Measurements from ENCODE around the gene TMEM131.
A peak's percentile ranks its signal among the peaks of the same experiment; 100 is the strongest.
"Not testable (repeated sequence)": the region's sequence is repeated elsewhere in the genome, so short reads cannot be mapped to it uniquely, and the experiment has no call there.

TMEM131 gene

GRCh38 chr2:97723156-97724072, 272.3 kb downstream of the TMEM131 start:
- no peak for DNase-seq

- DNase-seq, result no peak
Observed at GRCh38 chr2:97722227-97722626, 273.5 kb downstream of the TMEM131 start.

GRCh38 chr2:97720746-97721145, 275.0 kb downstream of the TMEM131 start:
- DNase-seq, result no peak

DNA sequence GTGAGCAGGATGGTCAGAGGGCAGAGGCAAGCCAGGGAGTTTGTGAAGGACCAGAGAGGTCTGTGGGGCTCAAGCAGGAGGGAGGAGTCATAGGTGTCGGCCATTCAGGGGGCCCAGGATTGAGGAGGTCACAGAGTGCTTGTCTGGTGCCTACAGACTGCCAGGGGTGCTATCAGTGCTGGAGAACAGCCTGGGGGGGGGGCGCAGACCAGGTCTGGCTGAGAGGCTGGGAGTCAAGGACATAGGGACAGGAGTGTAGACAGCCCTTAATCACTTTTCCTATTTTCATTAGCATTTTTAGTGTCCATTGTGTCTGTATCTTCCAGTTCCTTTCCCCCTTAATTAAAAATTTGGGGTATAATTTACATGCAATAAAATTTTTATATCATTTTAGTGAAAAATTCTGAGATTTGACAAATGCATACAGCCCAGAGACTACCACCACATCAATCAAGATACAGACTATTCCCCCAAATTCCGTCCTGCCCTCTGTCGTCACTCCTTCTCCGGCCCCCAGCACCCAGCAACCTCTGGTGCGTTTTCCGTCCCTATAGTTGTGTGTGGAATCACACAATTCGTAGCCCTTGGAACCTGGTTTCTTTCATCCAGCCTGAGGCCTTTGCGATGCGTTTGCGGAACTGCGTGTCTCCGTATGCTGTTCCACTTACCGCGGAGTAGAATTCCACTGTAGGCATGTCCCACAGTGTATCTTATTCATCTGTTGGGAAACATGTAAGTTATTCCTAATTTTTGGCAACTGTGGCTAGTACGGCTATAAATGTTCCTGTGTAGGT, 276.2 kb downstream of the TMEM131 start:
- DNase-seq, result no peak

- DNase-seq, result no peak
Observed at GRCh38 chr2:97718942-97719341, 276.8 kb downstream of the TMEM131 start.

- DNase-seq, result no peak
Observed at GRCh38 chr2:97718051-97718882, 277.5 kb downstream of the TMEM131 start.

GRCh38 chr2:97717613-97717995, 278.1 kb downstream of the TMEM131 start:
- DNase-seq, result no peak

DNA sequence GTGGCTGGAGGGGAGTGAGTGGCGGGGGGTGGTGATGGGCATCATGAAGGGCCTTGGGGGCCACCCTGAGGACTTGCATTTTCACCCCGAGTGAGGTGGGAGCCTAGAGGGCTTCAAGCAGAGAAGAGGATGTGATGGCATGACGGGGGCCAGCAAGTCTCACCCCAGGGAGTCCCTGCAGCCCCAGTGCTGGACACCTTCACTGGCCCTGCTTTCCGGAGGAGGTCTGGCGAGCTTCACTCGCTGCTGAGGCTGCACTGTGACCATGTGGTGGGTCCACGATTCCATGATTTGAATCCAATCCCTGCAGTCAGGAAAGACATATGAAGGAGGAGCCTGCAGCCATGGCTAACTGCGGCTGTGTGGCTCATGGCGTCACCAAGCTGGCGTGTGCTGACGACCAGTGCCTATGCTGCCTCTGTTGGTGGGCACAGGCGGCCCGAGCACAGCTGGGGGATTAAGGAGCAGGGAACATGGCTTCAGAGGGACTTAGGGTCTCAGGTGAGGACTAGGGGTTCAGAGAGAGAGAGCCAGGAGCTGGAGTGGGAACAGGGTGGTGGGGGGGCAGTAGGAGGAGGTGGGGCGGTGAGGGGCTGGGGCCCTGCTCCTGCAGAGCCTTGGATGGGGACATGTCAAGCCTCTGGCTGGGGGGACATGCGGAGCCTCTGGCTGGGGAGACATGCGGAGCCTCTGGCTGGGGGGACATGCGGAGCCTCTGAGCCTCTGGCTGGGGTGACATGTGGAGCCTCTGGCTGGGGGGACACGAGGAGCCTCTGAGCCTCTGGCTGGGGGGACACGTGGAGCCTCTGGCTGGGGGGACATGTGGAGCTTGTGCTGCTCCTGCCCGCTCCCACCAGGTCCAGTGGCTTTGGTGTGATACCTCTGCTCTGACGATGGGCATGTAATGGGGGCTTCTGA, 278.8 kb downstream of the TMEM131 start:
- DNase-seq, result no peak

GRCh38 chr2:97715951-97716694, 279.6 kb downstream of the TMEM131 start:
- no peak for DNase-seq

DNA sequence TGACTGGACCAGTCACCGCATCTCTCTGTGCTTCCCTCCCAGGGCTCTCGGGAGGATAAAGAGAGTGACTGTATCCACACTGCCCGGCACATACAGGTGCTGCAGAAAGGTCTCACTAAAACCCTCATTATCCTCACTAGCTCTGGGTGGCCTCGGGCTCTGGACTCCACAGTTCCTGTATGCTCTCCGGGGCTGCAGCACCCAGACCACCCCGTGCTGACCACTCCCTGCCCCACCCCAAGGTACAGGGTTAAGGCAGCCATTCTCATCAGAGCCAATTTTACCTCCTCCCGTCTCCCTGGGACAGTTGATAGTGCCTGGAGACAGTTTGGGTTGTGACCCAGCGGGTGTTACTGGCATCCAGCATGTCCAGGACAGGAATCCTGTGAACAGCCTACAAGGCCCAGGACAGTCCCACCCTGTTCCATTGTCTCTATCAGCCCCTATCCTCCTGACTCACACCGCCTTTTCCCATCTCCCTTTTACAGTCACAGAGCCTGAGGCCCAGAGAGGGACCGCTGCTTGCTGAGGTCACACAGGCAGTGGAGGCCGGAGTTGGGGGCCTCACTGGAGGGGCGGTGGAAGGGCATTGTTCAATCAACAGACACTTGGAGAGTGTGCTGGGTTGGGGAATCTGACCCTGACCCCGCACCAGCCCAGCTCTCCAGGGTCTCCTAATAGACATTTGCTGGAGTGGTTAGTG, 280.6 kb downstream of the TMEM131 start:
- DNase-seq, result no peak

- no peak for DNase-seq
Observed at GRCh38 chr2:97714084-97714949, 281.4 kb downstream of the TMEM131 start.

DNA sequence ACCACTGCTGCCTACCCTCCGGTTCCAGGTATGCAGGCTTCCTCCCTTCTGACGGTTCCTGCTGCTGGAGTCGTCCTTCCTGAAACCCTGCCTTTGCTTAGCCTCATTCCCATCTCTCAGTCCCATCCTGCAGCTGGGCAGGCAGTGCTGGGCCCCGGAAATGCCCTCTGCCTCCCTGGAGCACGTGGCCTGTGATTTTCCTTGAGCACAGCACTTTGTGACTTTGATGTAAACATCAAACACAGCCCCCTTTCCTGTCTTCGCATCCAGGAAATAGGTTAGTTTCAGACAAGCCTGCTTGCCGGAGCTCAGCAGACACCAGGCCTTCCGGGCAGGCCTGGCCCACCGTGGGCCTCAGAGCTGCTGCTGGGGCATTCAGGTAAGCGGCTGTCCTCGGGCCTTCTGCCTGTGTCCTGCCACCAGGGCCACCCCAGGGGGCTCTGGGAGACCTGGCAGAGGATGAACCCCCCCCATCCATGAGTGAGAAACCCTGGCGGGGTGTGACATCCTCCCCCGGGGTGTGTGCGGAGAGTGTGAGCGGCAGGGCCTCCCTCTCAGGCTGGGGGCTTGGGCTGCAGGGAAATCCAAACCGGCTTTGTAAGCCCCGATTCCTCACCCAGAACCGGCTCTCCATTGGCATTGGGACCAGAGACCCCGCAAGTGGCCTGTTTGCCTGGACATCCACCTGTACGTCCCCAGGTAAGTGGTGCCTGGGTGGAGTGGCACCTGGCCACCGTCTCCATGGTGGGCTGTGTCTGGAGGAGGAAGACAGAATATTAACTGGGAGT, 282.3 kb downstream of the TMEM131 start, which contains the start of gene ZAP70:
Gene ZAP70, plus strand, starts transcription at position 281 of the 788 bp plus-strand sequence. CDS start 10,461 bp downstream, outside the sequence.
- DNase-seq, result peak; percentile 24

GRCh38 chr2:97712693-97713295, 283.0 kb downstream of the TMEM131 start:
- no peak for DNase-seq

- not testable (repeated sequence) for DNase-seq
Observed at GRCh38 chr2:97712175-97712574, 283.6 kb downstream of the TMEM131 start.

GRCh38 chr2:97711394-97711711, 284.4 kb downstream of the TMEM131 start:
- DNase-seq, result no peak

GRCh38 chr2:97708608-97709007, 287.1 kb downstream of the TMEM131 start:
- DNase-seq, result no peak

DNA sequence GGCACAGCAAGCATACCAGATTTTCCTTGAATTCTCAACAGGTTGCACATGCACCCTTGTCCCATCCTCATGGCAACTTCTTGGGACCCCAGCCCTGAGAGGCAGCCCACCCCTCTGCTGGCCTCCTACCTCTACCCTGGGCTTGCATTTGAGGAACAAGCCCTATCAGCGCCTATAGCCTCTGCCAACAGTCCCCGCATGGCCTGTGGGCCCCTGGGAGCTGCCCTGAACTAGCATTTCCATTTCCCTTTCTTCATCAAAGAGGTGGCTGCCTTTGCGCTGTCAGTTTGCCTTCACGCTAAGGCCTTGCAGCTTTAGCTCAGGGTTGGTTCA, 287.7 kb downstream of the TMEM131 start:
- DNase-seq, result no peak
